ENCODE data around the gene NOX3.

- TF ChIP-seq, protein P1, sequence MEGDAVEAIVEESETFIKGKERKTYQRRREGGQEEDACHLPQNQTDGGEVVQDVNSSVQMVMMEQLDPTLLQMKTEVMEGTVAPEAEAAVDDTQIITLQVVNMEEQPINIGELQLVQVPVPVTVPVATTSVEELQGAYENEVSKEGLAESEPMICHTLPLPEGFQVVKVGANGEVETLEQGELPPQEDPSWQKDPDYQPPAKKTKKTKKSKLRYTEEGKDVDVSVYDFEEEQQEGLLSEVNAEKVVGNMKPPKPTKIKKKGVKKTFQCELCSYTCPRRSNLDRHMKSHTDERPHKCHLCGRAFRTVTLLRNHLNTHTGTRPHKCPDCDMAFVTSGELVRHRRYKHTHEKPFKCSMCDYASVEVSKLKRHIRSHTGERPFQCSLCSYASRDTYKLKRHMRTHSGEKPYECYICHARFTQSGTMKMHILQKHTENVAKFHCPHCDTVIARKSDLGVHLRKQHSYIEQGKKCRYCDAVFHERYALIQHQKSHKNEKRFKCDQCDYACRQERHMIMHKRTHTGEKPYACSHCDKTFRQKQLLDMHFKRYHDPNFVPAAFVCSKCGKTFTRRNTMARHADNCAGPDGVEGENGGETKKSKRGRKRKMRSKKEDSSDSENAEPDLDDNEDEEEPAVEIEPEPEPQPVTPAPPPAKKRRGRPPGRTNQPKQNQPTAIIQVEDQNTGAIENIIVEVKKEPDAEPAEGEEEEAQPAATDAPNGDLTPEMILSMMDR (conservative IDR thresholded peaks at IDR 0.05): no peak
- TF ChIP-seq ZFX (IDR thresholded peaks at IDR 0.05): no peak
Measured at GRCh38 chr6:155472886-155473285, 17.2 kb upstream of the NOX3 start.

Data from C4-2B (cell line).